ENCODE measurements around the gene HOXC9.

The HOXC9 gene

GRCh38 chr12:54010053-54010971, 10.4 kb downstream of the HOXC9 start:
- no peak for DNase-seq (ENCODE audit: low read depth, low spot score)
- H3K27ac ChIP-seq = no peak overlapping the region

- DNase-seq (ENCODE audit: low read depth, low spot score) = no peak
- no peak overlapping the region for H3K27ac ChIP-seq
Measured at GRCh38 chr12:54010972-54011664, 11.2 kb downstream of the HOXC9 start.

GRCh38 chr12:54011665-54012532, 11.9 kb downstream of the HOXC9 start:
- DNase-seq (ENCODE audit: low read depth, low spot score) = no peak
- H3K27ac ChIP-seq = no peak overlapping the region

GRCh38 chr12:54012631-54013409, 12.9 kb downstream of the HOXC9 start:
- no peak overlapping the region for H3K27ac ChIP-seq
- DNase-seq (ENCODE audit: low read depth, low spot score) = no peak

GRCh38 chr12:54014377-54015017, 14.5 kb downstream of the HOXC9 start:
- no peak for DNase-seq (ENCODE audit: low read depth, low spot score)
- H3K27ac ChIP-seq = no peak overlapping the region

GRCh38 chr12:54015018-54015931, 15.3 kb downstream of the HOXC9 start:
- no peak for DNase-seq (ENCODE audit: low read depth, low spot score)
- H3K27ac ChIP-seq = no peak overlapping the region

GRCh38 chr12:54016051-54016450, 16.1 kb downstream of the HOXC9 start:
- no peak overlapping the region for H3K27ac ChIP-seq
- no peak for DNase-seq (ENCODE audit: low read depth, low spot score)

- no peak for DNase-seq (ENCODE audit: low read depth, low spot score)
- no peak overlapping the region for H3K27ac ChIP-seq
Measured at GRCh38 chr12:54016478-54016964, 16.6 kb downstream of the HOXC9 start.

GRCh38 chr12:54017027-54017788, 17.2 kb downstream of the HOXC9 start:
- no peak for DNase-seq (ENCODE audit: low read depth, low spot score)
- no peak overlapping the region for H3K27ac ChIP-seq

- DNase-seq (ENCODE audit: low read depth, low spot score) = no peak
- no peak overlapping the region for H3K27ac ChIP-seq
Measured at GRCh38 chr12:54017878-54018467, 18.0 kb downstream of the HOXC9 start.

- no peak for DNase-seq (ENCODE audit: low read depth, low spot score)
- no peak overlapping the region for H3K27ac ChIP-seq
Measured at GRCh38 chr12:54018468-54018984, 18.6 kb downstream of the HOXC9 start.

- DNase-seq (ENCODE audit: low read depth, low spot score) = no peak
Measured at GRCh38 chr12:54019091-54019811, 19.3 kb downstream of the HOXC9 start.

GRCh38 chr12:54019924-54020590, 20.1 kb downstream of the HOXC9 start:
- H3K27ac ChIP-seq = no peak overlapping the region

More at GRCh38 chr12:54019091-54019811, 19.3 kb downstream of the HOXC9 start:
- H3K27ac ChIP-seq = no peak overlapping the region

GRCh38 chr12:54020591-54021405, 20.8 kb downstream of the HOXC9 start:
- no peak overlapping the region for H3K27ac ChIP-seq
- DNase-seq (ENCODE audit: low read depth, low spot score) = no peak

More at GRCh38 chr12:54019924-54020590, 20.1 kb downstream of the HOXC9 start:
- no peak for DNase-seq (ENCODE audit: low read depth, low spot score)

Measured in epithelial cell of prostate (primary cell).